H1 (cell line): ENCODE results near the gene C3orf18. TPM values are rescaled to one million over a fixed set of nuclear protein-coding genes. Genes with fewer than 3 reads are reported as not detected.

Experiments
- CTBP2 ChIP-seq: IDR thresholded peaks from 2 replicates; pipeline ENCODE4 v1.7.0; 2011; ENCODE audit warnings: borderline replicate concordance, mild to moderate bottlenecking, moderate library complexity, mixed read lengths, low read length; ENCODE audit not compliant: insufficient read depth, insufficient read length
- KDM4A ChIP-seq: IDR thresholded peaks from one replicate; pipeline ENCODE4 v1.7.1; 2012; ENCODE audit warnings: low read depth, mild to moderate bottlenecking, moderate library complexity, low read length, inconsistent platforms; ENCODE audit not compliant: severe bottlenecking
- SP4 ChIP-seq: IDR thresholded peaks from 2 replicates; pipeline ENCODE4 v1.6.1; 2012; ENCODE audit warnings: low read length, inconsistent platforms
- polyA plus RNA-seq, 7 experiments: library from polyadenylated mRNA; depleted of rRNA in 3 of 7; stranded (reverse) in 5 of 7; unstranded in 2 of 7; fragments of >200 nt in 5 of 7; fragments of 200-250 nt in 2 of 7; gene quantifications; 1 replicate in 5 of 7; 2 replicates in 1 of 7; 4 replicates in 1 of 7; pipeline versions ENCODE4 v1.2.1 to v1.2.3, GENCODE V29; 2011 to 2013; ENCODE audit warnings: missing spikeins in 2 of 7, mixed read lengths in 2 of 7
- total RNA-seq: library from RNA; stranded (reverse); fragmentation: NEBNext Ultra II Directional; extraction: Animal tissue kit (Norgen Biotek cat#: 25700); gene quantifications from 2 replicates; pipeline ENCODE4 v1.2.1, GENCODE V29; 2021
- TF ChIP-seq, protein P1 (sequence below): fragments of 300-600 bp; sonication (generic); IDR thresholded peaks from 2 replicates; pipeline ENCODE4 v1.7.1; 2012; ENCODE audit warnings: low read length, moderate library complexity, mild to moderate bottlenecking, inconsistent platforms; ENCODE audit not compliant: insufficient replicate concordance

The C3orf18 gene
- total and polyA plus RNA-seq, 2 of the 8 experiments (the other 6 are each of a cell fraction or from before 2014, with no cell fraction given), result 7.5 to 15.0 TPM

DNA sequence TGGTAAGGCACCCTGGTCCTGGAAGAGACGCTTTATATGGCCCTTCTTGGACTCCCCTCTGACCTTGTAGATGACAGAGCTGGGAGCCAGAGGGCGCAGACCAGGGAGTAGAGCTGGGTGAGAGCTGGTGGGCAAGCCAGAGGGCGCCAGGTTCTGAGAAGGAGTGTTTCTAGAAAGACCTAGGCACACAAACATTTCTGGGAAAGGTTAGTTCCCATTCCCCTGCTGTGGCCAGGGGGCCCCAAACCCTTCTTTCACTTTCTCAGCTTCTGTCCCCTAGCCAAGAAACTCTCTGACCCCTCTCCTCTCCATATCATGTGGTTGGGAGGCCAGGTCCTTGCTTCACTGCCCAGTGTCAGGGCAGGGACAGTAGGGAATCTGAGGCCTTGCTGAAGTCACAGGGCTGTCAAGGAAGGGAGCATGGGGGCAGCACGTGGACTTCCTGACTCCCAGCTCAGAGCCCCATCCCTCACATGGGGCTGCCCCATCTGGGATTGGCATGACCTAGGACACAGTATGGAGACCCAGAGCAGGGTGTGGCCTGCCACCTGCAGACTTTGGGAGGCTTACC is 5.3 kb upstream of the C3orf18 start (continued):
- TF ChIP-seq, protein P1, sequence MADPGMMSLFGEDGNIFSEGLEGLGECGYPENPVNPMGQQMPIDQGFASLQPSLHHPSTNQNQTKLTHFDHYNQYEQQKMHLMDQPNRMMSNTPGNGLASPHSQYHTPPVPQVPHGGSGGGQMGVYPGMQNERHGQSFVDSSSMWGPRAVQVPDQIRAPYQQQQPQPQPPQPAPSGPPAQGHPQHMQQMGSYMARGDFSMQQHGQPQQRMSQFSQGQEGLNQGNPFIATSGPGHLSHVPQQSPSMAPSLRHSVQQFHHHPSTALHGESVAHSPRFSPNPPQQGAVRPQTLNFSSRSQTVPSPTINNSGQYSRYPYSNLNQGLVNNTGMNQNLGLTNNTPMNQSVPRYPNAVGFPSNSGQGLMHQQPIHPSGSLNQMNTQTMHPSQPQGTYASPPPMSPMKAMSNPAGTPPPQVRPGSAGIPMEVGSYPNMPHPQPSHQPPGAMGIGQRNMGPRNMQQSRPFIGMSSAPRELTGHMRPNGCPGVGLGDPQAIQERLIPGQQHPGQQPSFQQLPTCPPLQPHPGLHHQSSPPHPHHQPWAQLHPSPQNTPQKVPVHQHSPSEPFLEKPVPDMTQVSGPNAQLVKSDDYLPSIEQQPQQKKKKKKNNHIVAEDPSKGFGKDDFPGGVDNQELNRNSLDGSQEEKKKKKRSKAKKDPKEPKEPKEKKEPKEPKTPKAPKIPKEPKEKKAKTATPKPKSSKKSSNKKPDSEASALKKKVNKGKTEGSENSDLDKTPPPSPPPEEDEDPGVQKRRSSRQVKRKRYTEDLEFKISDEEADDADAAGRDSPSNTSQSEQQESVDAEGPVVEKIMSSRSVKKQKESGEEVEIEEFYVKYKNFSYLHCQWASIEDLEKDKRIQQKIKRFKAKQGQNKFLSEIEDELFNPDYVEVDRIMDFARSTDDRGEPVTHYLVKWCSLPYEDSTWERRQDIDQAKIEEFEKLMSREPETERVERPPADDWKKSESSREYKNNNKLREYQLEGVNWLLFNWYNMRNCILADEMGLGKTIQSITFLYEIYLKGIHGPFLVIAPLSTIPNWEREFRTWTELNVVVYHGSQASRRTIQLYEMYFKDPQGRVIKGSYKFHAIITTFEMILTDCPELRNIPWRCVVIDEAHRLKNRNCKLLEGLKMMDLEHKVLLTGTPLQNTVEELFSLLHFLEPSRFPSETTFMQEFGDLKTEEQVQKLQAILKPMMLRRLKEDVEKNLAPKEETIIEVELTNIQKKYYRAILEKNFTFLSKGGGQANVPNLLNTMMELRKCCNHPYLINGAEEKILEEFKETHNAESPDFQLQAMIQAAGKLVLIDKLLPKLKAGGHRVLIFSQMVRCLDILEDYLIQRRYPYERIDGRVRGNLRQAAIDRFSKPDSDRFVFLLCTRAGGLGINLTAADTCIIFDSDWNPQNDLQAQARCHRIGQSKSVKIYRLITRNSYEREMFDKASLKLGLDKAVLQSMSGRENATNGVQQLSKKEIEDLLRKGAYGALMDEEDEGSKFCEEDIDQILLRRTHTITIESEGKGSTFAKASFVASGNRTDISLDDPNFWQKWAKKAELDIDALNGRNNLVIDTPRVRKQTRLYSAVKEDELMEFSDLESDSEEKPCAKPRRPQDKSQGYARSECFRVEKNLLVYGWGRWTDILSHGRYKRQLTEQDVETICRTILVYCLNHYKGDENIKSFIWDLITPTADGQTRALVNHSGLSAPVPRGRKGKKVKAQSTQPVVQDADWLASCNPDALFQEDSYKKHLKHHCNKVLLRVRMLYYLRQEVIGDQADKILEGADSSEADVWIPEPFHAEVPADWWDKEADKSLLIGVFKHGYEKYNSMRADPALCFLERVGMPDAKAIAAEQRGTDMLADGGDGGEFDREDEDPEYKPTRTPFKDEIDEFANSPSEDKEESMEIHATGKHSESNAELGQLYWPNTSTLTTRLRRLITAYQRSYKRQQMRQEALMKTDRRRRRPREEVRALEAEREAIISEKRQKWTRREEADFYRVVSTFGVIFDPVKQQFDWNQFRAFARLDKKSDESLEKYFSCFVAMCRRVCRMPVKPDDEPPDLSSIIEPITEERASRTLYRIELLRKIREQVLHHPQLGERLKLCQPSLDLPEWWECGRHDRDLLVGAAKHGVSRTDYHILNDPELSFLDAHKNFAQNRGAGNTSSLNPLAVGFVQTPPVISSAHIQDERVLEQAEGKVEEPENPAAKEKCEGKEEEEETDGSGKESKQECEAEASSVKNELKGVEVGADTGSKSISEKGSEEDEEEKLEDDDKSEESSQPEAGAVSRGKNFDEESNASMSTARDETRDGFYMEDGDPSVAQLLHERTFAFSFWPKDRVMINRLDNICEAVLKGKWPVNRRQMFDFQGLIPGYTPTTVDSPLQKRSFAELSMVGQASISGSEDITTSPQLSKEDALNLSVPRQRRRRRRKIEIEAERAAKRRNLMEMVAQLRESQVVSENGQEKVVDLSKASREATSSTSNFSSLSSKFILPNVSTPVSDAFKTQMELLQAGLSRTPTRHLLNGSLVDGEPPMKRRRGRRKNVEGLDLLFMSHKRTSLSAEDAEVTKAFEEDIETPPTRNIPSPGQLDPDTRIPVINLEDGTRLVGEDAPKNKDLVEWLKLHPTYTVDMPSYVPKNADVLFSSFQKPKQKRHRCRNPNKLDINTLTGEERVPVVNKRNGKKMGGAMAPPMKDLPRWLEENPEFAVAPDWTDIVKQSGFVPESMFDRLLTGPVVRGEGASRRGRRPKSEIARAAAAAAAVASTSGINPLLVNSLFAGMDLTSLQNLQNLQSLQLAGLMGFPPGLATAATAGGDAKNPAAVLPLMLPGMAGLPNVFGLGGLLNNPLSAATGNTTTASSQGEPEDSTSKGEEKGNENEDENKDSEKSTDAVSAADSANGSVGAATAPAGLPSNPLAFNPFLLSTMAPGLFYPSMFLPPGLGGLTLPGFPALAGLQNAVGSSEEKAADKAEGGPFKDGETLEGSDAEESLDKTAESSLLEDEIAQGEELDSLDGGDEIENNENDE, result no peak
- TF ChIP-seq CTBP2 (no peak), KDM4A (no peak), SP4 (no peak)
